HFFc6 (cell line): ENCODE results near the gene CTNNA2. TPM values are rescaled to one million over a fixed set of nuclear protein-coding genes. Genes with fewer than 3 reads are reported as not detected.

ENCODE experiments used
- DNase-seq: peaks from one replicate; pipeline ENCODE4 v3.0.0-alpha.2; 2018
- H3K27ac Mint-ChIP-seq: 2 replicates; pipeline ENCODE4 v1.8.0; 2020; ENCODE audit warnings: mild to moderate bottlenecking, mixed read lengths
- H3K27me3 Mint-ChIP-seq: 2 replicates; pipeline ENCODE4 v1.8.0; 2021; ENCODE audit warnings: mild to moderate bottlenecking, moderate library complexity, mixed read lengths; ENCODE audit not compliant: insufficient read depth
- H3K36me3 Mint-ChIP-seq: 2 replicates; pipeline ENCODE4 v1.8.0; 2021; ENCODE audit warnings: low read depth, mixed read lengths
- H3K4me1 Mint-ChIP-seq: 2 replicates; pipeline ENCODE4 v1.8.0; 2020; ENCODE audit warnings: low read depth, mixed read lengths
- H3K4me3 Mint-ChIP-seq: 2 replicates; pipeline ENCODE4 v1.8.0; 2020; ENCODE audit warnings: mild to moderate bottlenecking, moderate library complexity, mixed read lengths
- H3K9me3 Mint-ChIP-seq: 2 replicates; pipeline ENCODE4 v1.8.0; 2020; ENCODE audit warnings: mild to moderate bottlenecking, mixed read lengths
- total RNA-seq, 6 experiments: library from RNA; stranded (reverse); fragmentation: NEBNext Ultra II Directional; extraction: Animal tissue kit (Norgen Biotek cat#: 25700); gene quantifications; 2 replicates in 1 of 6; 3 replicates in 5 of 6; pipeline ENCODE4 v1.2.3, GENCODE V29; 2021
- TF ChIP-seq, protein P1 (sequence below): fragments of 200-600 bp; sonication (generic); IDR thresholded peaks from 2 replicates; pipeline ENCODE4 v1.5.0; 2021; ENCODE audit warnings: antibody characterized with exemption, mild to moderate bottlenecking

CTNNA2 gene
- total RNA-seq, 6 experiments from 2014 or later, result not detected

DNA sequence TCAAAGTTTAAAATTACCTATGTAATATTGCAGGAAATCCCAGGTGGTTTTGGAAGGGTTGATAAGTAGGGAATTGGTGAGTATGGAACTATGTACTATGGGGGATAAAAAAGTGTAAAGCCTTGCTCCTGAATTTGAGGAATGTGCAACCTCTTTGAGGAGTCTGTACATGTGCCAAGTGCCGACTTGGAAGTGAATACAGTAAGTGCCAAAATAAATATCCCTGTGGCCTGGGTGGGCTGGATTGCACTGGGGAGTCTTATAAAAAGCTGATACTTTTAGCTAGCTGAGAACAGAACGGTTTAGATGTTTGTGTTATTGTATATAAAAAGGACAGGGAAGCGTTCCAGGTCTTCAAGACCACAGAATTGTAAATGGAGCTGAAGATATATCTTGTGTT lies 1108.8 kb downstream of the CTNNA2 start:
- H3K9me3 Mint-ChIP-seq, result peaks cover 37% of the 10 kb centered on the region
- no peak overlapping the region for H3K27ac Mint-ChIP-seq

GRCh38 chr2:80624062-80624461 lies 1111.2 kb downstream of the CTNNA2 start:
- H3K27ac Mint-ChIP-seq, result no peak overlapping the region
- H3K4me1 Mint-ChIP-seq, result no peaks in the 10 kb centered on the region
- H3K9me3 Mint-ChIP-seq, result peaks cover 47% of the 10 kb centered on the region
- no peaks in the 10 kb centered on the region for H3K36me3 Mint-ChIP-seq
- no peak overlapping the region for H3K4me3 Mint-ChIP-seq
- no peaks in the 10 kb centered on the region for H3K27me3 Mint-ChIP-seq
- TF ChIP-seq, protein P1, sequence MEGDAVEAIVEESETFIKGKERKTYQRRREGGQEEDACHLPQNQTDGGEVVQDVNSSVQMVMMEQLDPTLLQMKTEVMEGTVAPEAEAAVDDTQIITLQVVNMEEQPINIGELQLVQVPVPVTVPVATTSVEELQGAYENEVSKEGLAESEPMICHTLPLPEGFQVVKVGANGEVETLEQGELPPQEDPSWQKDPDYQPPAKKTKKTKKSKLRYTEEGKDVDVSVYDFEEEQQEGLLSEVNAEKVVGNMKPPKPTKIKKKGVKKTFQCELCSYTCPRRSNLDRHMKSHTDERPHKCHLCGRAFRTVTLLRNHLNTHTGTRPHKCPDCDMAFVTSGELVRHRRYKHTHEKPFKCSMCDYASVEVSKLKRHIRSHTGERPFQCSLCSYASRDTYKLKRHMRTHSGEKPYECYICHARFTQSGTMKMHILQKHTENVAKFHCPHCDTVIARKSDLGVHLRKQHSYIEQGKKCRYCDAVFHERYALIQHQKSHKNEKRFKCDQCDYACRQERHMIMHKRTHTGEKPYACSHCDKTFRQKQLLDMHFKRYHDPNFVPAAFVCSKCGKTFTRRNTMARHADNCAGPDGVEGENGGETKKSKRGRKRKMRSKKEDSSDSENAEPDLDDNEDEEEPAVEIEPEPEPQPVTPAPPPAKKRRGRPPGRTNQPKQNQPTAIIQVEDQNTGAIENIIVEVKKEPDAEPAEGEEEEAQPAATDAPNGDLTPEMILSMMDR, result no peak
- no peak for DNase-seq

More for the DNA sequence above, 1108.8 kb downstream of the CTNNA2 start:
- no peak for DNase-seq
- Mint-ChIP-seq H3K4me1 (no peaks in the 10 kb centered on the region), H3K36me3 (no peaks in the 10 kb centered on the region), H3K4me3 (no peak overlapping the region), H3K27me3 (no peaks in the 10 kb centered on the region; the same call in 1 of the 2 replicates)
- TF ChIP-seq, protein P1, result no peak

GRCh38 chr2:80634590-80634989 lies 1121.7 kb downstream of the CTNNA2 start:
- Mint-ChIP-seq H3K4me1 (no peaks in the 10 kb centered on the region), H3K36me3 (no peaks in the 10 kb centered on the region), H3K27me3 (no peaks in the 10 kb centered on the region), H3K9me3 (peaks cover 32% of the 10 kb centered on the region), H3K4me3 (no peak overlapping the region), H3K27ac (no peak overlapping the region)
- no peak for DNase-seq
- TF ChIP-seq, protein P1, result no peak

GRCh38 chr2:80638783-80639182 lies 1125.9 kb downstream of the CTNNA2 start:
- H3K27ac Mint-ChIP-seq, result no peak overlapping the region
- TF ChIP-seq, protein P1, result no peak
- H3K9me3 Mint-ChIP-seq, result peaks cover 52% of the 10 kb centered on the region
- no peak overlapping the region for H3K4me3 Mint-ChIP-seq
- no peaks in the 10 kb centered on the region for H3K4me1 Mint-ChIP-seq
- H3K27me3 Mint-ChIP-seq, result no peaks in the 10 kb centered on the region
- no peaks in the 10 kb centered on the region for H3K36me3 Mint-ChIP-seq
- no peak for DNase-seq

GRCh38 chr2:80642465-80642864 lies 1129.6 kb downstream of the CTNNA2 start:
- no peak overlapping the region for H3K4me3 Mint-ChIP-seq
- TF ChIP-seq, protein P1, result no peak
- H3K9me3 Mint-ChIP-seq, result peaks cover 54% of the 10 kb centered on the region
- no peak overlapping the region for H3K27ac Mint-ChIP-seq
- no peaks in the 10 kb centered on the region for H3K36me3 Mint-ChIP-seq
- no peak for DNase-seq
- no peaks in the 10 kb centered on the region for H3K4me1 Mint-ChIP-seq
- H3K27me3 Mint-ChIP-seq, result no peaks in the 10 kb centered on the region

DNA sequence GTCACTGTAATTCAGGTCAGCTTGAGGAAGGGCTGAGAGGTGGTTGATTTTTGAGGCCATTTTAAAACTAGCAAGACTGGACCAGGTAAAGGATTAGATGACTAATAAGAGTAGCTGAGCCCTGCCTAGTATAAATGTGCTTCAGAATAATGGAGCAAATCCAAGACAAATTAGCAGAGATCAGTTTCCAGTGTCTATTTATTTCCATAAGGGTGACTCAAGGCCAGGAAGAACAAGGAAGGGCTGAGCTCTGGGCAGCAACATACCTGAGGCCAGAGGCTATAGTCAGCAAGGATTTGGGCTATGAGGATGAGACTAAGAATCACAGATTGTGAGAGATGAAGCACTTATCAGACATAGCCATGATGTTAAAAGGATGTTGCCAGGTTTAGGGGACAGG lies 1130.7 kb downstream of the CTNNA2 start:
- peaks cover 56% of the 10 kb centered on the region for H3K9me3 Mint-ChIP-seq
- no peak overlapping the region for H3K27ac Mint-ChIP-seq
- H3K27me3 Mint-ChIP-seq, result no peaks in the 10 kb centered on the region
- DNase-seq, result no peak
- H3K4me1 Mint-ChIP-seq, result no peaks in the 10 kb centered on the region
- H3K36me3 Mint-ChIP-seq, result no peaks in the 10 kb centered on the region
- no peak overlapping the region for H3K4me3 Mint-ChIP-seq
- TF ChIP-seq, protein P1, result no peak
